ENCODE measurements around the gene PCNA. TPM values are rescaled to one million over a fixed set of nuclear protein-coding genes. Genes with fewer than 3 reads are reported as not detected.

PCNA gene
- total RNA-seq, 4 donors from 2014 or later = 25.0 to 37.8 (median 35.9) TPM

- DNase-seq (ENCODE audit: extremely low spot score) = no peak
- TF ChIP-seq POLR2A (IDR thresholded peaks at IDR 0.05; ENCODE audit: low read depth) = no peak
- no peak for TF ChIP-seq CTCF (IDR thresholded peaks at IDR 0.05)
- TF ChIP-seq EP300 (IDR thresholded peaks at IDR 0.05) = no peak
- no peak for TF ChIP-seq POLR2AphosphoS5 (IDR thresholded peaks at IDR 0.05)
- H3K36me3 ChIP-seq = peaks cover 5 to 30% (median 17%) of the 10 kb centered on the region in 4 donors
- intact Hi-C loops (cut with DNase I) = no loop called here
- peak overlapping the region; percentile 68 to 82 (median 73) for H3K4me3 ChIP-seq
- H3K27me3 ChIP-seq = no peaks in the 10 kb centered on the region
- H3K27ac ChIP-seq (replicated peaks in 1 of 4) = peak overlapping the region; percentile 89 to 95 (median 90)
- peaks cover 15 to 24% (median 22%) of the 10 kb centered on the region in 4 donors for H3K4me1 ChIP-seq
- WGBS = 0% methylated on average over 7 of the region's 9 CpGs
- H3K9me3 ChIP-seq = no peaks in the 10 kb centered on the region
Observed at GRCh38 chr20:5120185-5120476, 373 bp upstream of the PCNA start.

GRCh38 chr20:5119143-5119434 is 669 bp downstream of the PCNA start:
- peak overlapping the region; percentile 89 to 95 (median 90) for H3K27ac ChIP-seq (replicated peaks in 1 of 4)
- no peaks in the 10 kb centered on the region for H3K9me3 ChIP-seq
- H3K4me1 ChIP-seq = peaks cover 15 to 24% (median 22%) of the 10 kb centered on the region in 4 donors
- TF ChIP-seq POLR2A (IDR thresholded peaks at IDR 0.05; ENCODE audit: low read depth) (no peak), EP300 (IDR thresholded peaks at IDR 0.05) (no peak), POLR2AphosphoS5 (IDR thresholded peaks at IDR 0.05) (peak in 1 of 2 donors; percentile 2), CTCF (IDR thresholded peaks at IDR 0.05) (no peak)
- peaks cover 5 to 40% (median 23%) of the 10 kb centered on the region in 4 donors for H3K36me3 ChIP-seq
- H3K4me3 ChIP-seq = peak overlapping the region; percentile 68 to 82 (median 73)
- H3K27me3 ChIP-seq = no peaks in the 10 kb centered on the region
- DNase-seq (ENCODE audit: extremely low spot score) = no peak
- intact Hi-C loops (cut with DNase I) = no loop called here
- WGBS = 0% methylated on average over 16 of the region's 21 CpGs

- 5% methylated on average over 23 of the region's 23 CpGs for WGBS
Observed at GRCh38 chr20:5118220-5119142, 1.3 kb downstream of the PCNA start.

GRCh38 chr20:5116875-5117274 is 2.9 kb downstream of the PCNA start:
- H3K4me3 ChIP-seq = no peak overlapping the region
- no peaks in the 10 kb centered on the region for H3K27me3 ChIP-seq
- 83% methylated on average over 3 of the region's 3 CpGs for WGBS
- intact Hi-C loops (cut with DNase I) = no loop called here
- TF ChIP-seq EP300 (IDR thresholded peaks at IDR 0.05) = no peak
- TF ChIP-seq CTCF (IDR thresholded peaks at IDR 0.05) = no peak
- TF ChIP-seq POLR2AphosphoS5 (IDR thresholded peaks at IDR 0.05) = no peak
- no peak for TF ChIP-seq POLR2A (IDR thresholded peaks at IDR 0.05; ENCODE audit: low read depth)
- peaks cover 5 to 40% (median 23%) of the 10 kb centered on the region in 4 donors for H3K36me3 ChIP-seq
- no peak overlapping the region for H3K27ac ChIP-seq (replicated peaks in 1 of 4)
- H3K4me1 ChIP-seq = peaks cover 25 to 35% (median 33%) of the 10 kb centered on the region in 4 donors
- H3K9me3 ChIP-seq = no peaks in the 10 kb centered on the region
- DNase-seq (ENCODE audit: extremely low spot score) = no peak

More at GRCh38 chr20:5118220-5119142, 1.3 kb downstream of the PCNA start:
- TF ChIP-seq CTCF (IDR thresholded peaks at IDR 0.05) (no peak), POLR2AphosphoS5 (IDR thresholded peaks at IDR 0.05) (no peak), EP300 (IDR thresholded peaks at IDR 0.05) (no peak), POLR2A (IDR thresholded peaks at IDR 0.05; ENCODE audit: low read depth) (no peak)
- Histone ChIP-seq H3K4me1 (peaks cover 18 to 27% (median 25%) of the 10 kb centered on the region in 4 donors), H3K27ac (replicated peaks in 1 of 4) (peak overlapping the region; percentile 89 to 95 (median 90)), H3K9me3 (no peaks in the 10 kb centered on the region), H3K27me3 (no peaks in the 10 kb centered on the region), H3K4me3 (peak overlapping the region; percentile 68 to 82 (median 73)), H3K36me3 (peaks cover 5 to 40% (median 23%) of the 10 kb centered on the region in 4 donors)
- intact Hi-C loops (cut with DNase I) = no loop called here
- no peak for DNase-seq (ENCODE audit: extremely low spot score)

All from esophagus muscularis mucosa (tissue), 4 donors.